HG03060 (cell line): Measurements from ENCODE around the gene TGFBR2.

Experiments used
- ATAC-seq: cut with Tn5 transposase; IDR thresholded peaks from one replicate; pipeline ENCODE4 v1.9.1; 2021; ENCODE audit warnings: low read depth, moderate number of reproducible peaks; ENCODE audit not compliant: unreplicated experiment

TGFBR2 gene

DNA sequence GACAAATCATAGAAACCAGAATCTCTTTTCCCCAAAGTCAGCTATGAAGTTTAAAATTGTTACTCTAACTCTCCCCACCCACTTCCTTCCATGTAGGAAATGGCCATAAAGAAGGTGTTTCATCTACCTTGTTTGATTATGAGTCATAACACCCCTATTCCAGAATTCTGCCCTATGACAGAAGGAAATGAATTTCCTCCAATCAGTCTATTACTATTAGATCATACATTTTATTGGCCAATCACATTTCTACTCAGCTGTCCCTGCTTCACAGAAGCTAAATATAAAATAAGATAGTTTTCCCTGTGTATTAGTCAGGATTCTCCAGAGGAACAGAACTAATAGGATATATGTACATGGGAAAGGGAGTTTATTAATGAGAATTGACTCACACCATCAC, 102.1 kb downstream of the TGFBR2 start:
- ATAC-seq = no peak

DNA sequence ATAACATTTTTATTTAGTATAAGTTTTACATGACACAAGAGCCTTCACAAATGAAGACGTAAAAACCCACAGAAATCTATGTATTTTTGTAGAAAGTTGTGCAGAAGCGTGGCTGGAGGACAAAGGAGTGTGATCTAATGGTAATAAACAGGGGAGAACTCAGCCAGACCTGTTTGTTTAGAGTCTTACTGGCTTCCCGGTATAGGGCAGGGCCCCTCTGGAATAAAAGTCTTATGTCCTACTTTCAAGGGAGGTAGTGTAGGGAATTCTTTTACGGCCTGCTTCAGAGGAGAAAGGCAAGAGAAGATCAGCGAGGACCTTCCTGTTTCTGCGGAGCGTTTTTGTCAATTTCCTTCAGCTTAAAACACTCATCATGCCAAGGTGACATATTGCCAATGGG, 103.6 kb downstream of the TGFBR2 start:
- no peak for ATAC-seq

DNA sequence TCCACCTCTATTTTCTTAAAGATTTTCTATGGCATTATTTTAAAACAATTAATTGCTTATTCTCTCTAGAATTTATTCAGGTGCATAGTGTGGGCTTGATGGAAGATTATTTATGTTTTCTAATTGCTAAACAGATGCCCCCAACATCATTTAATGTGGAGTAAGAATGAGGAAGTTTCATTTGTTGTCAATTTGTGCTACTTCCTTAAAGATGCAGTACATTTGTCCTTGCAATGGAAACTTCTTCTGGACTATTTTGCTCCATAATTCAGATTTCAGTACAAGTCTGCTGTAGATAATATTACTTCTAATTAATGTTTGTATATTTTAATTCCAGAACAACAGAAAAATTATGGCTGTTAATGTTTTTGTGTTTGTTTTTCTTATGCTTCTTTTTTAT, 104.8 kb downstream of the TGFBR2 start:
- no peak for ATAC-seq

DNA sequence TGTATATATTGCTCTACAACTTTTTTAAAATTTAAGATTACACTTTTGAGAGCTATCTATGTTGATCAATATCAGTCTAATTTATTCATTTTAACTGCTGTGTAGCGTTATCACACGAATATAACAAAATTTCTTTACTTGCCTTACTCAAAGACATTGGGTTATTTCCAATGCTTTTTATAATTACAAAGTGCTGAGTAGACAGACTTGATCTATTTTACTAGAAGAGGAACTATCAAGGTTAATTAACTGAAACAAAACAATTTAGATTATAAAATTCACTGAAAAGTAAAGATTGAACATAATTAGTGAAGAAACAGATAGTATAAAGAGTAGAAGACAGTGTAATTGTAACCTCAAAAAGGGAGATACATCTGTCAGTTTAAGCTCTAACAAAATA, 105.5 kb downstream of the TGFBR2 start:
- ATAC-seq = no peak

DNA sequence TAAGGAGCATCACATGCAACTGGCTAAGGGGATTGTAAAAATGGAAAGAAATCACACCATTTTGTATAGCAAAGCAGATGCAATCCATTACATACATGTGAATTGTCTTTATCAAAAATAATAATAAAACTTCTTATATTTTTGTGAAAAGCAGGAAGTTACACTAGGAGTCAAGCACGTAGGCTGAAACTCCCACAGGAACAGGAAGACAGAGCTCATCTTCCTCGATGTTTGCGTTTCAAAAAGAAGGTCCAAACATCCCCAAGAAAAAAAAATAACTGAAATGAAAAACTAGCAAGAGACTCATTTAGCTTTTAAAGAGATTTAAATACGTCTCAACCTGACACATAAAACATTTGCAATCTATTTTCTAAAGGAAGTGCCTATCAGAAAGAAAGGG, 106.6 kb downstream of the TGFBR2 start:
- ATAC-seq = no peak

DNA sequence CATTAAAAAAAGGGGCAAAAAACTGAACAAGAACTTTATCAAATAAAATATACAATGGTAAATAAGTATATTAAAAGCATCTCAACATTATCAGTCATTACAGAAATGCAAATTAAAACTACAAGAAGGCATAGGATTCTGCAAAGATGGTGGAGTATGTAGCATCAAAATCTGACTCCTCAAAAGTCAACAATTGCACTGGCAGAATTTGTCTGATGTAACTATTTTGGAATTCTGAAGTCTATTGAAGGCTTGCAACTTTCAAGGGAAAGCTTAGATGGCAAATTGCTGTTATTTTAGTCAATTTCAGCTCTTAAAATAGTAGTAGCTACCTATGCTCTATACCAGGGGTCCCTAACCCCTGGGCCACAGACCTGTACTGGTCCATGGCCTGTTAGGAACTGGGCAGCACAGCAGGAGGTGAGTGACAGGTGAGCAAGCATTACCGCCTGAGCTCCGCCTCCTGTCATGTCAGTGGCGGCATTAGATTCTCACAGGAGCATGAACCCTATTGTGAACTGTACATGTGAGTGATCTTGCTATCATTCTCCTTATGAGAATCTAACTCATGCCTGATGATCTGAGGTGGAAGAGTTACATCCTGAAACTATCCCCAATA, 107.6 kb downstream of the TGFBR2 start:
- ATAC-seq = no peak

DNA sequence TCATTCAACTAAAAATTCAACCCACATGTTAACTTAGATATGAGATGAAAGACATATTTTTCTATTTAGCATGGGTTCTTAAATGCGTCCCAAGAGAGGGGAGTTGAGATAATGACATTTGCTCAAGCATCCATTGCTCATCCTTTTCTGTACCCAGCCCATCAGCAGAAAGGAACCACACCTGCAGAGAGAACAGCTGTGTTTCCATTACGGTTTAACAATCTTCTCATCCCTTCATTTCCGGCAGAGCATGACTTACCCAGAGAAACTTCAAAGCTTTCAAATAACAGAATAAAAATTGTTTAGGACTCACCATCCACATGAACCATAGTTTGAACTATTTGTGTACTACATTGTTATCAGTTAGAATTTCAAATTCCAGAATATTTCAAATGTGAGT, 113.1 kb downstream of the TGFBR2 start:
- no peak for ATAC-seq

DNA sequence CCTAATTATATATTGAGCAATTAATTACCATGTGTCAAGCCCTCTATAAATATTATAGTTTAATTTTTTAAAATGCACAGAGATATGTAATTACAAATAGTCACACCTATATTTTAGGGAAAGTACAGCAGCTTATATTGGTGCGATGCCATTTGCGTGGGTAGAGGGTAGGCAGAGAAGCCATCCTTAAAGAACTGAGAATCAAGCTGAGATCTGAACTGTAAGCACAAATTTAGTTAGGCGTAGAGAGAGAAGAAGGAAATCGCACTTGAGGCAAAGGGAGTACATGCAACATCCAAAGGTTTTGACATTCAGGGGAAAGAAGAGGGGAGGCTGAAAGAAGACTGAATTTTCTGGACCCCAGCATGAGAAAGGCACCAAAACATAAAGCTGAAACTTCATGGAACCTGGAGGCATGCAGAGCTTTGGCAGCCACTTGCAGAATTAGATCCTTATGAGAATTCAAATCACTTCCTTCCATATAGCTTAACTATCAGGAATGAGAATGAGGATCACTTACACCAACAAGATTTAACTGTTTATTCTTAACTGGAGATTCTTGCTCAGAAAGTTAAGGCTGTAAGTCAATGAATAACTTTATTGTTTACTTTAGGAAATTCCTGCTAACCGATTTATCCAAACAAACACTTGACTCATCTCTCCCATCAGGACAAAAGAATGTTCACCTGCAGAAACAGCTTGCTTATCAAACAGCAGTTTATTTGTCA, 114.3 kb downstream of the TGFBR2 start:
- ATAC-seq = no peak

DNA sequence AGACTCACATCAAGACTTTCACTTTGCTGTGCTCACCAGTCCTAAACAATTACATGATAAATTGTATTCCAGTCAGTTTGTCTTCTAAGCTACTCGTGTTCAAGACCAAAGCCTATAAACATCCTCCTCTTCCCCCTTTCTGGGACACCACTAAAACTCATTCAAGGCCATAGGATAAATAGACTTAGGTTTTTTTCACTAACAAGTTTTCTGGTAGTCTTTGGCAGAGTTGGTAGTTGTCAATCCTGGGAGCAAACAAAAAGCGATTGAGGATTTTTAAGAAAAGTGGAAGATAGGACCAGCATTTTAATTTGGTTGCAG, 114.9 kb downstream of the TGFBR2 start:
- ATAC-seq = no peak

DNA sequence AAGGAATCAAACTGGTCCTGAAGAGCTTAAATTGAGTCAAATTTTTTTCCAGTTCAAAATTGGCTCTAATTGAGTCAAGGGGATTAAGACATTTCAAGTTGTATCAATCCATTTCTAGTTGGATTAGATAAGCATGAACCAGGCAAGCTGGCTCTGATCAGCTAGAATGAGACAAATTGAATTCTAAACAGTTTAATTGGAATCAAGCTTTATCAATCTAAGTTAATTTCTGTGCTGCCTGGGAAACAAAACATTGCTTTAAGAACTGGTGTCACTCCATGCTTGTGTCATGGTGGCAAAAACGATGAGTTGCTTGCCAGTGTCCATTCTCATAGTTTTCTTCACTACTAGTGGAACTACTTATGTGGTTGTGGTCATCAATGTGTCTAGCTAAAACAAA, 116.8 kb downstream of the TGFBR2 start:
- no peak for ATAC-seq

DNA sequence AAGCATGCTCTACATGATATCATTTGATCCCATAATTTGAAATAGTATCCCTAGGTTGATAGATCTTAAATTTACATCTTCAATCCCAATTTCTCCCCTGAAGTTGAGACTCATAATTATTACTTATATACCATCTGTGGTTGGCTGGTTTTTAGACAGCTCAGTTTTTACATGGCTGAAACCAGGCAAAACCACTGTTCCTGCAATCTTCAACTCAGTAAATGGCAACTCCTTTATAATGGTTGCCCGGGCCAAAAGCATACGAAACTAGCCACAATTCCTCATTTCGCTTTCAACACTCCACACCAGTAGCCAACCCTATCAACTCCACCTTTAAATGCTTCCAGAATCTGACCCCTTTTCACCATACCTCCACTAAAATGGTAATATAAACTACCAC, 118.5 kb downstream of the TGFBR2 start:
- no peak for ATAC-seq

DNA sequence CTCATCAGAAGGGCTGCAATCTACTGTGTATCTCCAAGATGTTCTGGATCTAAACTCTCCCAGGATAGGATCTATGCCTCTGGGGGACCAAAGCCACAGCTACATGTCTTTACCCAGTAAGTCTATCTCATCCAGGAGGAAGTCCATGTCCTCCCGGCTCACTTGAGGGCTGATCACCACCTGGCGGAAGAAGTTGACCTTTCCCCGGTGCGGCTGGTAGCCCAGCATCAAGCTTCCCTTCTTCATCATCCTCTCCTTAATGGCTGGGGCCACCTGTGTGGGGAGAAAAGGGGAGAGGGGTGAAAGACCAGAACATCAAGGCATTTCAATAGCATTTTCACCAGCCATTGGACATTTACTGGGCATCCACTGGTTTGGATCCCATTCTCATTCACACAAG, 121.7 kb downstream of the TGFBR2 start:
- no peak for ATAC-seq

DNA sequence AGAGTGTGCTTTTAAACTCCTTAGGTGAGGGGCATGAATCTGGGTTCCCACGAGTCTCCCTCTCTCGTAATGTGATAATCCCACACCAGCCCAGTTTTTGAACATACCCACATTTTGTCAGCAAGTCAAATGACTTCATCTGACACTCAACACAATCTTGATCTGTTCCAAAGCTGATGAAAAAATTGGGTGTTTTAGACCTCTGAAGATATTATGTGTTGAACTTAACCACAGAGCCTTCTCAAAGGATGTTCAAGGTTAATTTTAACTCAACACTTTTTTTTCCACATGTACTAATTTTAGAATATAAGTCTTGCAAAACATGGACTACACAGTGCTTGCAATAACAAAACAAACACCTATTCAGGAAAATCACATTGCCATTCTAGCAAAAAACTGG, 123.1 kb downstream of the TGFBR2 start:
- no peak for ATAC-seq

DNA sequence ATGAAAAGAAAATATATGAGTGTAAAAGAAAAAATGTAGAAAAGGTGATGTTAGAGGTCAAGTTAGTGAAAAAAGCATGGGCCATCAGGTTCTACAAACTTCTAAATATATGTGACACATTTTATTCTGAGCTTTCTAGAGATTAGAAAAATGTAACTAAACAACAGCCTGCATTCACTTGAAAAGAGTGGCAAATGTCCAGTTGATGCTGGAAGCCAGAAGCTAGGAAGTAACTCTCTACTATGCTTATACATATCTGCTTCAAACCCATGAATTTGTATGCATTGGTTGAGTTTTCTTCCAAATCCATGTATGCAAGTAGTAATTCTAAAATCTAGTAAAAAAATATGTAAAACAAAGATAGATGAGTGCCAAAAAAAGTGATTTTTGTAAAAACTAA, 123.5 kb downstream of the TGFBR2 start:
- ATAC-seq = no peak

DNA sequence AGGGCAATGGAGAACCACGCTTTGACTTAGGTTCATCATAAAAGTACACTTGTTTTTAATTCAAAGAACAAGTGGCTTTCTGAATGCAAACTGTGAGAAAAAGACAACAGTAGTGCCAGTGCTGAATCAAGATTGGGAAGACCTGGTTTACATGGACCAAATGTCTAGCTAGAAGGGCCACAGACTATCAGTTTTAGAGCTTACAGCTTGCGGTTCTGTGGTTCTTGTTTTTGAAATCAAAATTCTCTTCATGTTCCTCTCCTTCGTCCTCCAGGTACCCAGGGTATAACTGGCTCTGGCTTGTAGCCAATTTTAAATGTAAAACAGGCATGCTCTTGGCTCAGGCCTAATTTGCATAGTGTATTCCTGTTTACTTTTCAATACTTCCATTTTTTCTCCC, 124.6 kb downstream of the TGFBR2 start:
- ATAC-seq = no peak

DNA sequence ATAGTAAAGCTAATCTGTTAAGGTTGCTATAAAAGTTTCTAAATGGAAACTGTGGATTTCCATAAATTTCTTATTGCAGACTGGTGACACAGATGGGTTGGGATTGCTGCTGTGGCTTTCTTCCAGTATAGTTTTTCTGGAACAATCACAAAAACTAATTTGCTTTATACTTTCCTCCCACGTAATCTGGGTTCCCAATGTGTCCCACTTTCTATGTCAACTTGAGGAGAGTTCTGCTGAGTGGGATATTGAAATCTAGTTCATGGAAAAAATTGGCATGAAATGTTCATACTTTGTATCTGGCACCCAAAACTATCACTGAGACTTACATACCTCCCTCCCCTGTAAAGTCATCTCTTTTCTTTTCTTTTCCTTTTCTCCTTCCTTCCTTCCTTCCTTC, 126.8 kb downstream of the TGFBR2 start:
- no peak for ATAC-seq

DNA sequence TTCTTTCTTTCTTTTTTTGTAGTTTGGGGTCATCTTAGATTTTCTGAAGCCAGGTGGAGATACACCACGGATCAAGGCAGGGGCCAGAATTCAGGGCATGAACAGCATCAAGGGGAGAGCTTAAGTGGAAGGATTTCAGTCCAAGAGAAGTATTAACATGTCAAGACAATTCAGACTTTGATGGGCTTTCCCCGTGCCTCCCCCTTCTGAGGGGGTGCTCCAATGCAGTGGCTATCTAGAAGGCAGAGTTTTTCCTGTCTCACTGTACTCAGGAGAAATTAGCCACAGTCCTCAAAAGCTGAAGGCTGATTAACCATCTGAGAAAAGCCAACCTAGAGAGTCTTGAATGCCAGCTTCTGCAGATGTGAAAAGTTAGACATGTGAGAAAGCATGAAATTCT, 127.3 kb downstream of the TGFBR2 start:
- no peak for ATAC-seq

DNA sequence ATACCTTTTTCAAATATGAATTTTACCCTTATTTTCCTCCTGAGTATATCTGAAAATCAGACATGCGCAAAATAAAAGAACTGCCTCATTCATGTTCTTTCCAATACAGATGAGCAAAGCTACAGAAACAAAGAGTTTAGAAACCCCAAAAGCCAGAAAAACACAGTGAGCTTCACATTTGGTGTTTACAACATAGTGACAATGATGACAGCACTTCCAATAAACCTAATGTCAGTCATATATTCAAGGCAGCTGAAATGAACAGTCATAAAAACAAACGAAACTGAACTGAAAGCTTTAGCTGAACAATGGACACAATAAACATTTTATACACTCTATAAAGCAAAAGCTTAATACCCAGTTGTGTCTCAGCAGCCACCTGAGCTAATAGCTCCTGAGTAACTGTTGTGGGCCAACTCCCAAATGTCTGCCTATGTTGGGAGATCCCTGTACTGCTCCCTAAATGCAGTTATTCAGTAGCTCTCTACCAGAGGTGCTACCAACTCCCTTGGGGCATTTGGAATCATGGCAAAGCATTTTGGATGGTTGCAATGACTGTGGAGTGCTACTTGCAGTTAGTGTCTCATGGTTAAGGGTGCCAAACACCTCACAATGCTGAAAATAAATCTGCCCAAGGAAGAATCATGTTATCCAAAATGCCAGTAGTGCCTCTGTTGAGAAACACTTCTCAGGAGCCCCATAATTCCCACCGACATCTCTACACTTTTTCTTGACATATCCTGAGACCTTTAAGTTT, 131.5 kb downstream of the TGFBR2 start:
- ATAC-seq = no peak

DNA sequence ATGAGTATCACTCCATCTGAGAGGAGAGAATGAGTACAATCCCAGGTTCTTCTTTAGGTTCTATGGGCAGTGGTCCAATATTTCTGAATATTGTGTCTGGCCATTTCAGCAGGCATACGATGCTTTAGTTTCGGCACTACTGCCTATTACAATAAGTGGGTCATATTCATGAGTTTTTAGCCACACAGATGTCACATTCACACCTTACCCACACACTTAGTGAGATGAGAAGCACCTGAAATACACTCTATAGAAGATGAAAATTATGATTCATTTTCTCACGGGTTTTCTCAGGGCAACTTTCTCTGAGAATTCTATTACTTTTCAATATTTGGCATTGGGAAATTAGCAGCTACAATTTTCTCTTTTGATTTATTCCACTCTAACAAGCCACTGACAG, 132.2 kb downstream of the TGFBR2 start:
- no peak for ATAC-seq

DNA sequence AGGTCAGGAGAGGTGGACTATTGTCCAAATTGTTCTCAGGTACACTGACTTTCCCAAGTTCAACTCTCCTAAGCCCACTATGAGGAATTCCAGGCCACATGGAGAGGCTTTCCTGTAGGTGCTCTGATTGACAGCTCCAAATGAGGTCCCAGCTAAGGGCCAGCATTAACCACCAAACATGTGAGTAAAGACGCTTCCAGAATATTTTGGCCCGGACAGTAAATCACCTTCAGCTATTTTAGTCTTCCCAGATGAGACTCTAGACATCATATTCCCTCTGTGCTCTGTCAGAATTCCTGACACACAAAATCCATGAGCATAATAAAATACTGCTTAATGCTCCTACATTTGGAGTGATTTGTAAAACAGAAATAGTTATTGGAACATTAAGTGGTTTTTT, 135.5 kb downstream of the TGFBR2 start:
- no peak for ATAC-seq

DNA sequence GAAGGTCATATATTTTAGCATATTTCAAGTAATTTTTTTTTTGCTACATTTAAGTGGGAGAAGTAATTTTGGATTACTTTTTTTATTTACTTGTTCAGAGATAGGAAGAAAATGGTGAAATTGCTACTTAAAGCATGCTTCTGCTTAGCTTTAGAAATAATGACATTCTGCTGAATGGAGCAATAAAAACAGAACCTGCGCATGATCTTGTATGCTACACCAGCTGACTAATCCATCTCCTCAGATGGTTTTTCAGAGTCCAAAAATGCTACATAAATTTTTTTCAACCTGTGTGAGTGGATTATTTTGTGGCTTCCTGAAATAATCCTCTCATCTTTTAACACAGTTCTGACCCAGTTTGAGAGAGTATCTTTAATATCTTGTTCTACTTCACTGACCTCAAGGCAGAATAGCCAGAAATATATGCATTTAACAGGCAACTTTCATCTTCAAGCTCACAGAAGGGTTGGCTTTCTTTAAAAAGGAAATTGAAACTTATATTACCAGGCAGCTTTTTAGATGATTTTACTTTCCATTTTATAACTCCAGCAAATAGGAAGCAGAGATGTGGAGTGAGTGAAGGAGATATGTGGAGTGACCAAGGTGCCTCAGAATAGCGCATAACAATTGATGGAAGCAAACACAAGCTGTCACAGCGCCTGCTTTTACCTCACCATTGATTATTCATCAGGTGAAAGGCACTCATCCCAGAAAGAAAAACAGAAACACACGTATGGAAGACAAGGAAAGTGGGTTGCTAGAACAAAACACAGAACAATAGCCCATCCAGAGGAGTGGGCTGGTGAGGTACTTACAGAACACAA, 136.6 kb downstream of the TGFBR2 start:
- ATAC-seq = no peak
